ENCODE data around the gene ASTN2.

ASTN2 gene

GRCh38 chr9:117095081-117095480 is 319.8 kb downstream of the ASTN2 start:
- no peak for ATAC-seq (ENCODE audit: insufficient read depth, low read depth)
- TF ChIP-seq CTCF (IDR thresholded peaks at IDR 0.05; ENCODE audit: borderline replicate concordance, extremely low read depth, low read length, poor library complexity, severe bottlenecking) (no peak), EZH2 (IDR thresholded peaks at IDR 0.05; ENCODE audit: borderline replicate concordance, low read depth, low read length, severe bottlenecking) (no peak)
- Histone ChIP-seq H3K4me3 (ENCODE audit: low read depth in 1 of 2, low read length in 2 of 2) (no peak overlapping the region), H2AFZ (ENCODE audit: low read depth, low read length) (no peak overlapping the region), H3K4me1 (ENCODE audit: insufficient read depth, low read length) (no peaks in the 10 kb centered on the region), H3K27me3 (ENCODE audit: insufficient read depth, low read length, poor library complexity) (no peaks in the 10 kb centered on the region), H3K27ac (ENCODE audit: low read length) (no peak overlapping the region), H3K4me2 (ENCODE audit: insufficient read depth, low read length) (no peak overlapping the region), H4K20me1 (ENCODE audit: insufficient read depth, low read length) (no peaks in the 10 kb centered on the region), H3K79me2 (ENCODE audit: insufficient read depth, low read length) (no peaks in the 10 kb centered on the region), H3K9me3 (ENCODE audit: insufficient read depth, low read length, severe bottlenecking) (no peaks in the 10 kb centered on the region), H3K36me3 (ENCODE audit: insufficient read depth, low read length) (no peaks in the 10 kb centered on the region), H3K9ac (ENCODE audit: low read depth, low read length) (no peak overlapping the region)
- no peak for DNase-seq

- Histone ChIP-seq H3K27me3 (ENCODE audit: insufficient read depth, low read length, poor library complexity) (no peaks in the 10 kb centered on the region), H3K27ac (ENCODE audit: low read length) (no peak overlapping the region), H3K9me3 (ENCODE audit: insufficient read depth, low read length, severe bottlenecking) (no peaks in the 10 kb centered on the region), H3K36me3 (ENCODE audit: insufficient read depth, low read length) (no peaks in the 10 kb centered on the region), H3K4me3 (ENCODE audit: low read depth in 1 of 2, low read length in 2 of 2) (no peak overlapping the region), H3K4me2 (ENCODE audit: insufficient read depth, low read length) (no peak overlapping the region), H3K79me2 (ENCODE audit: insufficient read depth, low read length) (no peaks in the 10 kb centered on the region), H4K20me1 (ENCODE audit: insufficient read depth, low read length) (no peaks in the 10 kb centered on the region), H3K9ac (ENCODE audit: low read depth, low read length) (no peak overlapping the region), H2AFZ (ENCODE audit: low read depth, low read length) (no peak overlapping the region), H3K4me1 (ENCODE audit: insufficient read depth, low read length) (no peaks in the 10 kb centered on the region)
- DNase-seq = no peak
- TF ChIP-seq EZH2 (IDR thresholded peaks at IDR 0.05; ENCODE audit: borderline replicate concordance, low read depth, low read length, severe bottlenecking) = no peak
- TF ChIP-seq CTCF (IDR thresholded peaks at IDR 0.05; ENCODE audit: borderline replicate concordance, extremely low read depth, low read length, poor library complexity, severe bottlenecking) = no peak
- no peak for ATAC-seq (ENCODE audit: insufficient read depth, low read depth)
These were observed 320.7 kb downstream of the ASTN2 start for GRCh38 chr9:117093891-117094844.

- H3K9ac ChIP-seq (ENCODE audit: low read depth, low read length) = no peak overlapping the region
- ATAC-seq (ENCODE audit: insufficient read depth, low read depth) (no peak), DNase-seq (no peak)
- H3K36me3 ChIP-seq (ENCODE audit: insufficient read depth, low read length) = no peaks in the 10 kb centered on the region
- no peak overlapping the region for H3K4me3 ChIP-seq (ENCODE audit: low read depth in 1 of 2, low read length in 2 of 2)
- no peaks in the 10 kb centered on the region for H3K4me1 ChIP-seq (ENCODE audit: insufficient read depth, low read length)
- no peaks in the 10 kb centered on the region for H3K79me2 ChIP-seq (ENCODE audit: insufficient read depth, low read length)
- H4K20me1 ChIP-seq (ENCODE audit: insufficient read depth, low read length) = no peaks in the 10 kb centered on the region
- H3K27me3 ChIP-seq (ENCODE audit: insufficient read depth, low read length, poor library complexity) = no peaks in the 10 kb centered on the region
- H3K4me2 ChIP-seq (ENCODE audit: insufficient read depth, low read length) = no peak overlapping the region
- no peak for TF ChIP-seq CTCF (IDR thresholded peaks at IDR 0.05; ENCODE audit: borderline replicate concordance, extremely low read depth, low read length, poor library complexity, severe bottlenecking)
- no peak for TF ChIP-seq EZH2 (IDR thresholded peaks at IDR 0.05; ENCODE audit: borderline replicate concordance, low read depth, low read length, severe bottlenecking)
- no peak overlapping the region for H3K27ac ChIP-seq (ENCODE audit: low read length)
- H3K9me3 ChIP-seq (ENCODE audit: insufficient read depth, low read length, severe bottlenecking) = no peaks in the 10 kb centered on the region
- H2AFZ ChIP-seq (ENCODE audit: low read depth, low read length) = no peak overlapping the region
These were observed 322.3 kb downstream of the ASTN2 start for GRCh38 chr9:117092582-117092981.

Data from DND-41 (cell line).